Mesothelial cell of epicardium (in vitro differentiated cells): ENCODE data around the gene OR2L2. TPM values are rescaled to one million over a fixed set of nuclear protein-coding genes. Genes with fewer than 3 reads are reported as not detected.
"Not testable (repeated sequence)": the region's sequence is repeated elsewhere in the genome, so short reads cannot be mapped to it uniquely, and the experiment has no call there.

Experiments used
- DNase-seq, 2 experiments: peaks; one replicate each; pipeline ENCODE4 v3.0.0; 2021; ENCODE audit warnings: low spot score in 2 of 2; ENCODE audit not compliant: unreplicated experiment in 2 of 2
- H3K27ac Mint-ChIP-seq: 2 replicates; pipeline ENCODE4 v1.8.0; 2021; ENCODE audit warnings: mixed read lengths
- H3K27me3 Mint-ChIP-seq: 2 replicates; pipeline ENCODE4 v1.8.0; 2021; ENCODE audit warnings: low read depth, mixed read lengths
- H3K36me3 Mint-ChIP-seq: 2 replicates; pipeline ENCODE4 v1.8.0; 2021; ENCODE audit warnings: mixed read lengths
- H3K4me1 Mint-ChIP-seq: 2 replicates; pipeline ENCODE4 v1.8.0; 2021; ENCODE audit warnings: mixed read lengths
- H3K4me3 Mint-ChIP-seq: 2 replicates; pipeline ENCODE4 v1.8.0; 2021; ENCODE audit warnings: mild to moderate bottlenecking, moderate library complexity, mixed read lengths
- H3K9me3 Mint-ChIP-seq: 2 replicates; pipeline ENCODE4 v1.8.0; 2021; ENCODE audit warnings: mixed read lengths
- CTCF ChIP-seq: fragments of 200-600 bp; sonication (generic); IDR thresholded peaks from one replicate; pipeline ENCODE4 v1.5.0; 2021; ENCODE audit warnings: antibody characterized with exemption; ENCODE audit not compliant: unreplicated experiment
- total RNA-seq: library from RNA; stranded (reverse); gene quantifications from 3 replicates; pipeline ENCODE4 v1.2.1, GENCODE V29; 2021

The OR2L2 gene
- total RNA-seq, 1 donor from 2014 or later = 0.31 TPM

- Mint-ChIP-seq H3K4me3 (no peak overlapping the region), H3K36me3 (peaks cover 4% of the 10 kb centered on the region), H3K9me3 (peaks cover 57% of the 10 kb centered on the region), H3K4me1 (no peaks in the 10 kb centered on the region), H3K27ac (no peak overlapping the region), H3K27me3 (no peaks in the 10 kb centered on the region)
- TF ChIP-seq CTCF = no peak
- DNase-seq = no peak
Measured at GRCh38 chr1:248047008-248047407, 17.1 kb downstream of the OR2L2 start.

DNA sequence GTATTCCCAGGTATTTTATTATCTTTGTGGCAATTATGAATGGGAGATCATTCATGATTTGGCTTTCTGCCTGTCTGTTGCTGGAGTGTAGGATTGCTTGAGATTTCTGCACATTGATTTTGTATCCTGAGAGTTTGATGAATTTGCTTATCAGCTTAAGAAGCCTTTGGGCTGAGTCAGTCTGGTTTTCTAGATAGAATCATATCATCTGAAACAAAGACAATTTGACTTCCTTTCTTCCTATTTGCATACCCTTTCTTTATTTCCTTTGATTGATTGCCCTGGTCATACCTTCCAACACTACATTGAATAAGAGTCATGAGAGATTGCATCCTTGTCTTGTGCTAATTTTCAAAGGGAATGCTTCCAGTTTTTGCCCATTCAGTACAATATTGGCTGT is 24.8 kb downstream of the OR2L2 start:
- Mint-ChIP-seq H3K9me3 (peaks cover 65% of the 10 kb centered on the region), H3K4me3 (no peak overlapping the region), H3K27ac (no peak overlapping the region), H3K4me1 (no peaks in the 10 kb centered on the region), H3K36me3 (peaks cover 2% of the 10 kb centered on the region), H3K27me3 (no peaks in the 10 kb centered on the region)
- DNase-seq = no peak
- no peak for TF ChIP-seq CTCF

DNA sequence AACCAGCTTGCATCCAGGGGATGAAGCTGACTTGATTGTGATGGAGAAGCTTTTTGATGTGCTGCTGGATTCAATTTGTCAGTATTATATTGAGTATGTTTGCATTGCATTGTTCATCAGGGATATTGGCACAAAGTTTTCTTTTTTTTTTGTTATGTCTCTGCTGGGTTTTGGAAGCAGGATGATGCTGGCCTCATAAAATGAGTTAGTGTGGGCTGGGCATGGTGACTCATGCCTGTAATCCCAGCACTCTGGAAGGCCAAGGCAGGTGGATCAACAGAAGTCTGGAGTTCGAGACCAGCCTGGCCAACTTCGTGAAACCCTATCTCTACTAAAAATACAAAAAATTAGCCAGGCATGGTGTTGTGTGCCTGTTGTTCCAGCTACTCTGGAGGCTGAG is 25.4 kb downstream of the OR2L2 start:
- H3K4me1 Mint-ChIP-seq = no peaks in the 10 kb centered on the region
- H3K27ac Mint-ChIP-seq = no peak overlapping the region
- no peak for DNase-seq
- peaks cover 62% of the 10 kb centered on the region for H3K9me3 Mint-ChIP-seq
- H3K27me3 Mint-ChIP-seq = no peaks in the 10 kb centered on the region
- no peak overlapping the region for H3K4me3 Mint-ChIP-seq
- TF ChIP-seq CTCF = no peak
- peaks cover 2% of the 10 kb centered on the region for H3K36me3 Mint-ChIP-seq

DNA sequence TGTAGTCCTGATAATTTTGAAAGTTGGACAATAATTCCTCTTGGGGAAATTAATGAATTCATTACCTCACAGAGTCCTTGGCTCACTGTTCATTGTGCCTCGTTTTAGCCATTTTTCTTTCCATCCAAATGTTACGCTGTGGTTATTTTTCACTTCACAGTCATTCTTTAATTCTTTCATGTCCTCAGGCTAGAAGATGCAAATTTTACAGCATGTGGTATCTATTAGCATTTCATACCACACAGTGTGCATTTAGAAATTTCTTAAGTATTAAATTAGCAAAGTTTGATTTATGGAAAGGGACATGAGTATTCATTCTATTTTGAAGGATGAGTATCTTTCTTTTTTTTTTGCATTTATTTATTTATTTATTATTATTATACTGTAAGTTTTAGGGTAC is 35.2 kb downstream of the OR2L2 start:
- H3K9me3 Mint-ChIP-seq = peaks cover 64% of the 10 kb centered on the region
- no peaks in the 10 kb centered on the region for H3K36me3 Mint-ChIP-seq
- H3K4me1 Mint-ChIP-seq = no peaks in the 10 kb centered on the region

DNA sequence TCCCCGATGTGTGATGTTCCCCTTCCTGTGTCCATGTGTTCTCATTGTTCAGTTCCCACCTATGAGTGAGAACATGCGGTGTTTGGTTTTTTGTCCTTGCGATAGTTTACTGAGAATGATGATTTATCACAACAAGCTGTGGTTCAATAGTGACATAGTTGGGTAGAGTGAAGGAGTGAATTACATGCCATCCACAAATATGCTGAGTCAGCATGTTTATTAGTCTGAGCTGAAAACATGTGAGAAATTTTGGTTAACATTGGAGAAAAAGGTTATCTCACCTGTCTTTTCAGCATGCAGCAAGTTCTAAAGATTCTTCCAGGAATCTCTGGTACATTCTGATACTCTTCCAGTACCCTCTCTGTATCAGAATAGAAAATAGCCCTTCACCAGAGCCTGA is 35.7 kb downstream of the OR2L2 start:
- H3K27ac Mint-ChIP-seq = no peak overlapping the region
- H3K9me3 Mint-ChIP-seq = peaks cover 66% of the 10 kb centered on the region
- no peaks in the 10 kb centered on the region for H3K4me1 Mint-ChIP-seq
- H3K4me3 Mint-ChIP-seq = no peak overlapping the region
- TF ChIP-seq CTCF = no peak
- H3K36me3 Mint-ChIP-seq = no peaks in the 10 kb centered on the region
- DNase-seq = no peak
- no peaks in the 10 kb centered on the region for H3K27me3 Mint-ChIP-seq

More for the DNA sequence above, 35.2 kb downstream of the OR2L2 start:
- TF ChIP-seq CTCF = no peak
- no peak for DNase-seq
- Mint-ChIP-seq H3K27me3 (no peaks in the 10 kb centered on the region), H3K27ac (no peak overlapping the region), H3K4me3 (no peak overlapping the region)

DNA sequence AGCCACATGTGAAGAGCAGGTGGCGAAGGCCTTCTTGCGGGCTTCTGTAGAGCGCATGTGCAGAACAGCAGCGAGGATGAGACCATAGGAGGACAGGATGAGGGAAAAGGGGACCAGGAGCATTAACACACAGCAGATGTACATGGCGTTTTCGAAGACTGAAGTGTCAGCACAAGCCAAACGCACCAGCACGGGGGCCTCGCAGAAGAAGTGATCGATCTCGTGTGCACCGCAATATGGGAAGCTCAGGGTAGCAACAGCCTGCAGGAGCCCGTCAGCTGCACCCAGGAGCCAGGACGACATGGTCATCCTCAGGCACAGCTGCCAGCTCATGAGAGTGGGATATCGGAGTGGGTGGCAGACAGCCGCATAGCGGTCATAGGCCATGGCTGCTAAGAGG is 54.0 kb downstream of the OR2L2 start:
- peaks cover 65% of the 10 kb centered on the region for H3K9me3 Mint-ChIP-seq
- H3K36me3 Mint-ChIP-seq, H3K27me3 Mint-ChIP-seq, H3K4me3 Mint-ChIP-seq, H3K27ac Mint-ChIP-seq, H3K4me1 Mint-ChIP-seq, DNase-seq: not testable (repeated sequence)

Other genes with a start within 250 kb of the OR2L2 start
- gene OR14A16, start 206.0 kb upstream of the OR2L2 start, total RNA-seq = not detected in 3 replicates
- gene OR11L1, start 188.2 kb upstream of the OR2L2 start, total RNA-seq = not detected in 3 replicates
- gene TRIM58, start 172.9 kb upstream of the OR2L2 start, total RNA-seq = 0.91 to 1.2 TPM (median 1.1 TPM) in 3 replicates
- gene OR2W3, start 134.5 kb upstream of the OR2L2 start, total RNA-seq = 0.32 to 0.63 TPM (median 0.55 TPM) in 3 replicates
- not detected in 3 replicates for gene OR2T8, start 109.8 kb upstream of the OR2L2 start, total RNA-seq
- 0.13 TPM in 1 of 3 replicates, not detected in the others for gene OR2AJ1, start 105.2 kb upstream of the OR2L2 start, total RNA-seq
- not detected in 3 replicates for gene OR2L8, start 81.2 kb upstream of the OR2L2 start, total RNA-seq
- not detected in 3 replicates for gene OR2AK2, start 64.8 kb upstream of the OR2L2 start, total RNA-seq
- gene OR2L5, start 16.4 kb upstream of the OR2L2 start, total RNA-seq = not detected in 3 replicates
- gene OR2L3, start 16.8 kb downstream of the OR2L2 start, total RNA-seq = not detected in 3 replicates
- gene OR2L13, start 65.1 kb downstream of the OR2L2 start, total RNA-seq = not detected in 3 replicates
- not detected in 3 replicates for gene OR2M5, start 115.1 kb downstream of the OR2L2 start, total RNA-seq
- gene OR2M2, start 144.8 kb downstream of the OR2L2 start, total RNA-seq = not detected in 3 replicates
- not detected in 3 replicates for gene OR2M3, start 167.2 kb downstream of the OR2L2 start, total RNA-seq
- gene OR2M4, start 201.3 kb downstream of the OR2L2 start, total RNA-seq = not detected in 3 replicates
- not detected in 3 replicates for gene OR2T33, start 247.9 kb downstream of the OR2L2 start, total RNA-seq